H9 (cell line): ENCODE results near the gene RPL19. TPM values are rescaled to one million over a fixed set of nuclear protein-coding genes. Genes with fewer than 3 reads are reported as not detected.

Experiments used
- DNase-seq: peaks from one replicate; pipeline ENCODE4 v3.0.0-alpha.2; 2017
- H2AFZ ChIP-seq: one replicate; pipeline ENCODE4 v1.6.1; 2013; ENCODE audit warnings: mild to moderate bottlenecking, low read length, control low read depth, moderate library complexity
- H2AK5ac ChIP-seq: 2 replicates; pipeline ENCODE4 v1.6.1; 2013; ENCODE audit warnings: low read length, control low read depth, mixed read lengths; ENCODE audit not compliant: insufficient read length
- H2BK120ac ChIP-seq: one replicate; pipeline ENCODE4 v1.6.1; 2013; ENCODE audit warnings: low read depth, mild to moderate bottlenecking, low read length, control low read depth, inconsistent platforms; ENCODE audit not compliant: poor library complexity, severe bottlenecking
- H2BK12ac ChIP-seq: 2 replicates; pipeline ENCODE4 v1.6.1; 2013; ENCODE audit warnings: low read length, control low read depth, mixed read lengths, low read depth; ENCODE audit not compliant: insufficient read length
- H2BK15ac ChIP-seq: 2 replicates; pipeline ENCODE4 v1.6.1; 2013; ENCODE audit warnings: low read depth, low read length, control low read depth
- H2BK20ac ChIP-seq: one replicate; pipeline ENCODE4 v1.6.1; 2013; ENCODE audit warnings: low read depth, mild to moderate bottlenecking, low read length, control low read depth, inconsistent platforms; ENCODE audit not compliant: poor library complexity, severe bottlenecking
- H2BK5ac ChIP-seq: 2 replicates; pipeline ENCODE4 v1.6.1; 2013; ENCODE audit warnings: low read length, control low read depth, mixed read lengths; ENCODE audit not compliant: insufficient read length
- H3K14ac ChIP-seq: 2 replicates; pipeline ENCODE4 v1.6.1; 2013; ENCODE audit warnings: low read length, control low read depth; ENCODE audit not compliant: insufficient read depth
- H3K18ac ChIP-seq: 2 replicates; pipeline ENCODE4 v1.6.1; 2013; ENCODE audit warnings: low read depth, mild to moderate bottlenecking, mixed read lengths, low read length, control low read depth; ENCODE audit not compliant: insufficient read length
- H3K23ac ChIP-seq: 2 replicates; pipeline ENCODE4 v1.6.1; 2013; ENCODE audit warnings: low read length, control low read depth, mixed read lengths, low read depth; ENCODE audit not compliant: insufficient read length
- H3K23me2 ChIP-seq: 2 replicates; pipeline ENCODE4 v1.6.1; 2013; ENCODE audit warnings: low read depth, mild to moderate bottlenecking, mixed read lengths, low read length, control low read depth; ENCODE audit not compliant: insufficient read length, poor library complexity, severe bottlenecking
- H3K27ac ChIP-seq: 2 replicates; pipeline ENCODE4 v1.5.1; 2013; ENCODE audit warnings: low read length, control low read depth, mixed read lengths, low read depth; ENCODE audit not compliant: insufficient read length
- H3K27me3 ChIP-seq: 2 replicates; pipeline ENCODE4 v1.6.1; 2013; ENCODE audit warnings: low read length, control low read depth, inconsistent platforms; ENCODE audit not compliant: insufficient read depth
- H3K4ac ChIP-seq: 2 replicates; pipeline ENCODE4 v1.6.1; 2013; ENCODE audit warnings: low read depth, mild to moderate bottlenecking, control low read depth, inconsistent platforms, low read length, moderate library complexity
- H3K4me1 ChIP-seq: 2 replicates; pipeline ENCODE4 v1.6.1; 2013; ENCODE audit warnings: low read length, control low read depth, inconsistent platforms; ENCODE audit not compliant: insufficient read depth
- H3K4me2 ChIP-seq: 2 replicates; pipeline ENCODE4 v1.6.1; 2013; ENCODE audit warnings: low read length, control low read depth, mixed read lengths; ENCODE audit not compliant: insufficient read length, insufficient read depth
- H3K56ac ChIP-seq: 2 replicates; pipeline ENCODE4 v1.6.1; 2013; ENCODE audit warnings: low read depth, mild to moderate bottlenecking, mixed read lengths, low read length, control low read depth; ENCODE audit not compliant: insufficient read length
- H3K79me1 ChIP-seq: 2 replicates; pipeline ENCODE4 v1.6.1; 2013; ENCODE audit warnings: low read depth, mild to moderate bottlenecking, moderate library complexity, low read length, control low read depth, inconsistent platforms; ENCODE audit not compliant: insufficient read depth, poor library complexity, severe bottlenecking
- H3K79me2 ChIP-seq: 2 replicates; pipeline ENCODE4 v1.6.1; 2013; ENCODE audit warnings: low read length, control low read depth, inconsistent platforms; ENCODE audit not compliant: insufficient read depth
- H3K9ac ChIP-seq: 2 replicates; pipeline ENCODE4 v1.6.1; 2013; ENCODE audit warnings: low read length, control low read depth, mixed read lengths; ENCODE audit not compliant: insufficient read length; ENCODE audit errors: extremely low read depth
- H3K9me3 ChIP-seq: one replicate; pipeline ENCODE4 v1.6.1; 2013; ENCODE audit warnings: low read depth, low read length, inconsistent platforms; ENCODE audit not compliant: control insufficient read depth
- H3T11ph ChIP-seq: one replicate; pipeline ENCODE4 v1.6.1; 2013; ENCODE audit warnings: mild to moderate bottlenecking, low read length, control low read depth, inconsistent platforms
- H4K20me1 ChIP-seq: one replicate; pipeline ENCODE4 v1.6.1; 2013; ENCODE audit not compliant: control insufficient read depth, insufficient read length, insufficient read depth
- H4K5ac ChIP-seq: 2 replicates; pipeline ENCODE4 v1.6.1; 2013; ENCODE audit warnings: low read depth, mild to moderate bottlenecking, mixed read lengths, low read length, control low read depth; ENCODE audit not compliant: insufficient read length
- H4K8ac ChIP-seq: replicated peaks from 2 replicates; pipeline ENCODE4 v1.6.1; 2013; ENCODE audit warnings: low read length, control low read depth, mixed read lengths, low read depth; ENCODE audit not compliant: insufficient read length
- H4K91ac ChIP-seq: 2 replicates; pipeline ENCODE4 v1.6.1; 2013; ENCODE audit warnings: low read depth, mild to moderate bottlenecking, moderate library complexity, mixed read lengths, low read length, control low read depth; ENCODE audit not compliant: insufficient read length
- H3K27ac Mint-ChIP-seq, 3 experiments: 2 replicates in 2 of 3; 3 replicates in 1 of 3; pipeline ENCODE4 v1.8.0; 2020 to 2021; ENCODE audit warnings: mixed read lengths in 3 of 3, mild to moderate bottlenecking in 1 of 3, moderate library complexity in 1 of 3
- H3K27me3 Mint-ChIP-seq: 2 replicates; pipeline ENCODE4 v1.8.0; 2021; ENCODE audit warnings: low read depth, mild to moderate bottlenecking, moderate library complexity, mixed read lengths
- H3K36me3 Mint-ChIP-seq, 3 experiments: 2 replicates in 2 of 3; 3 replicates in 1 of 3; pipeline ENCODE4 v1.8.0; 2020 to 2021; ENCODE audit warnings: low read depth in 3 of 3, mixed read lengths in 3 of 3; ENCODE audit not compliant: insufficient read depth in 1 of 3
- H3K4me1 Mint-ChIP-seq, 2 experiments: 2 replicates each; pipeline ENCODE4 v1.8.0; 2020; ENCODE audit warnings: mixed read lengths in 2 of 2
- H3K4me3 Mint-ChIP-seq, 2 experiments: 2 replicates in 1 of 2; 3 replicates in 1 of 2; pipeline ENCODE4 v1.8.0; 2020 to 2021; ENCODE audit warnings: mild to moderate bottlenecking in 2 of 2, mixed read lengths in 2 of 2, moderate library complexity in 1 of 2
- H3K9me3 Mint-ChIP-seq, 2 experiments: 2 replicates in 1 of 2; 3 replicates in 1 of 2; pipeline ENCODE4 v1.8.0; 2020; ENCODE audit warnings: mild to moderate bottlenecking in 2 of 2, mixed read lengths in 2 of 2, moderate library complexity in 1 of 2
- WGBS: extraction: QIAGEN DNeasy Blood & Tissue Kit; methylation state at CpG from one replicate; pipeline ENCODE4 v1.1.7; 2013; ENCODE audit warnings: missing lambda C conversion rate, low lambda C conversion rate, mixed read lengths; ENCODE audit not compliant: insufficient read length; ENCODE audit errors: extremely low coverage; 5-methylcytosine and 5-hydroxymethylcytosine counted together
- total RNA-seq: library from RNA; stranded (reverse); gene quantifications from 2 replicates; pipeline ENCODE4 v1.2.1, GENCODE V29; 2021
- TF ChIP-seq, protein P1 (sequence below): fragments of 200-600 bp; sonication (generic); conservative IDR thresholded peaks from 3 replicates; pipeline ENCODE4 v1.8.0; 2021; ENCODE audit warnings: antibody characterized with exemption, mild to moderate bottlenecking

RPL19 gene
- total RNA-seq, 1 experiment from 2014 or later: 2,038 TPM

DNA sequence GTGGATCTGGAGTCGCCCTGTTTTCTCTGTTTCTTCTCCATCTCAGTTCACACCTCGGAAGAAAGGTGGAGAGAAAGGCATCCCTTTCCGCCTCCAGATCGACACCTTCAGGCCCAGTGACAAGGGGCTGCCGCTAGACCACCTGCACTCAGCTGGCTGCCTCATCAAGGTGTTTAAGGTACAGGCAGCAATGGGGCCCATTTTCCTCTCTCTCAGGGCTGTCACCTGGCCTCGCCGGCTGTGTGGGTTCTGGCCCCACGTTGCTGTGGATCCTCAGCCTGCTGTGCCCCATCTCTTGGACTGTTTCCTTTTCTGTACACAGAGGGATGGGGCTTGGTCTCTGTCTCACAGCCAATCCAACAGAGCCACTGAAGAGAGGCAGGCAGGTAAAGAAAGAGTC is 43.1 kb downstream of the RPL19 start:
- H3K27me3 Mint-ChIP-seq: peaks cover 2% of the 10 kb centered on the region; the same call in 1 of the 2 replicates
- H3K36me3 Mint-ChIP-seq: no peaks in the 10 kb centered on the region
- DNase-seq: no peak

More for the DNA sequence above, 43.1 kb downstream of the RPL19 start:
- Histone ChIP-seq H3K79me1 (no peaks in the 10 kb centered on the region), H3K18ac (no peak overlapping the region), H3K4ac (no peak overlapping the region), H3K4me1 (no peaks in the 10 kb centered on the region), H2BK120ac (no peak overlapping the region), H3K9me3 (no peaks in the 10 kb centered on the region), H3K9ac (no peak overlapping the region), H4K5ac (no peak overlapping the region), H3K27me3 (no peaks in the 10 kb centered on the region), H4K8ac (no peak overlapping the region), H3T11ph (no peak overlapping the region), H3K79me2 (no peaks in the 10 kb centered on the region), H2BK12ac (no peak overlapping the region), H2AFZ (no peak overlapping the region), H3K14ac (no peak overlapping the region), H3K23ac (no peak overlapping the region), H2BK5ac (no peak overlapping the region), H2BK15ac (no peak overlapping the region), H4K91ac (no peak overlapping the region), H2AK5ac (no peak overlapping the region), H3K23me2 (no peaks in the 10 kb centered on the region), H4K20me1 (no peaks in the 10 kb centered on the region), H3K4me2 (no peak overlapping the region), H3K27ac (no peak overlapping the region), H3K56ac (no peak overlapping the region), H2BK20ac (no peak overlapping the region)
- Mint-ChIP-seq H3K27ac (no peak overlapping the region), H3K9me3 (no peaks in the 10 kb centered on the region; a peak in 1 of 5 replicates), H3K4me1 (peaks cover 14 to 28% of the 10 kb centered on the region in 2 experiments), H3K4me3 (no peak overlapping the region)
- TF ChIP-seq, protein P1, sequence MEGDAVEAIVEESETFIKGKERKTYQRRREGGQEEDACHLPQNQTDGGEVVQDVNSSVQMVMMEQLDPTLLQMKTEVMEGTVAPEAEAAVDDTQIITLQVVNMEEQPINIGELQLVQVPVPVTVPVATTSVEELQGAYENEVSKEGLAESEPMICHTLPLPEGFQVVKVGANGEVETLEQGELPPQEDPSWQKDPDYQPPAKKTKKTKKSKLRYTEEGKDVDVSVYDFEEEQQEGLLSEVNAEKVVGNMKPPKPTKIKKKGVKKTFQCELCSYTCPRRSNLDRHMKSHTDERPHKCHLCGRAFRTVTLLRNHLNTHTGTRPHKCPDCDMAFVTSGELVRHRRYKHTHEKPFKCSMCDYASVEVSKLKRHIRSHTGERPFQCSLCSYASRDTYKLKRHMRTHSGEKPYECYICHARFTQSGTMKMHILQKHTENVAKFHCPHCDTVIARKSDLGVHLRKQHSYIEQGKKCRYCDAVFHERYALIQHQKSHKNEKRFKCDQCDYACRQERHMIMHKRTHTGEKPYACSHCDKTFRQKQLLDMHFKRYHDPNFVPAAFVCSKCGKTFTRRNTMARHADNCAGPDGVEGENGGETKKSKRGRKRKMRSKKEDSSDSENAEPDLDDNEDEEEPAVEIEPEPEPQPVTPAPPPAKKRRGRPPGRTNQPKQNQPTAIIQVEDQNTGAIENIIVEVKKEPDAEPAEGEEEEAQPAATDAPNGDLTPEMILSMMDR: no peak
- no CpG with 5 or more reads among the region's 8 CpGs for WGBS
